NCI-H2227 (cell line): Measurements from ENCODE around the gene TIE1.

ENCODE experiments used
- DNase-seq: peaks from one replicate; lab custom pipeline; 2025; ENCODE audit not compliant: unreplicated experiment; lab: John Stamatoyannopoulos, UW

The TIE1 gene

GRCh38 chr1:43300378-43301094, at the start of gene TIE1:
Gene TIE1 (plus strand): TSS chr1:43300982. CDS start chr1:43301072, 90 bp downstream.
- no peak for DNase-seq

DNA sequence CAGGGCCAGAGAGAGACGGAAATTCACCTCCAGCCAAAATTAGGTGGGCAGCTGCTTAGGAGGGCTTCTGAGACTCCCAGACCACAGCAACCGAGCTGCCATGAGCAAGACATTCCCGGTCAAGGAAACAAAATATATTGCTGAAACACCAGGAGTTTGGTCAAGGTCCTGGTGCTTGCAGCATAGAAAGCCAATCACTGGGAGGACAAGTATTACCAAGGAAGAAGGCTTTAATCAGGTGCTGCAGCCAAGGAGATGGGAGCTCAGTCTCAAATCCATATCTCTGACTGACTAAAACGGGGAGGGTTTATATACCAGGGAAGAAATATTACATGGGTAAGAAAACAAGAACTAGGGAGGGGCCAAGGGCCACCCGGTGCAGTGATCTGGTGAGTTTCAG, 49.8 kb upstream of the TIE1 start:
- no peak for DNase-seq

DNA sequence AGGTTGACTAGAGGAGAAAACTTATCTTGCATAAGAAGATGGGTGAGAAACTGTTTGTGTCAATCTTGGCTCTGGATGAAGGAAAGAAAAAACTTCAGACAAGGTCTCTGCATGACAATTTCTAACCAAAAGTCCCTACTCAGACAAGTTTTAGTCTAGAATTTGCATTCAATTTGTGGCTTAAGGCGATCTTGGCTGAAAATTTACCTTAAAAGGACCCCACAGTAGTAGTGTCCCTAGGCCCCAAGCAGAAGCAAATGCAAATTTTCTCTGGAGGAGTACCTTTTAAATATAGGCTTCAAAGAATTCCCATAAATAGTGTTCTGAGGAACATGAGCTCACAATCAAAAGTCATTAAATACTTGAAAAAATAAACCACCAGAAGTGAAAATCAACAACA, 48.6 kb upstream of the TIE1 start:
- no peak for DNase-seq

DNA sequence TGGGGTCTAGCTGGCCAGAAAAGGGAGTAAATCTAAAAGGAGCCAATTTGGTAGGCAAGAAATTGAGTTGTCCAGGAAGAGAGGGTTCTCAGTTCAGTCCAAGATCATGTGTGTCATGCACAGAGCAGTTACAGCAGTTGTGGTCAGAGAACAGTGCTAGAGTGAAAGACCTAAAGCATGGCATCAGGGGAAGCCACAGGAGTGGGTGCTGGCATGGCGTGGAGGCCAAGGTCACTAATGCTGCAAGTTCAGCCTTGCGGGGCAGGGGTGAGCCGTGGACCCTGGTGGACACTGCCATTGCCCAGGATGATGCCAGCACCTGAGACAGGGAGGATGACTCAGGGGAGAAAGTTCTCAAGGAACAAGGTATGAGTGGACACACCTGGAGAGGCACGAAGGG, 47.6 kb upstream of the TIE1 start:
- no peak for DNase-seq

GRCh38 chr1:43253876-43254275, 46.9 kb upstream of the TIE1 start:
- no peak for DNase-seq

DNA sequence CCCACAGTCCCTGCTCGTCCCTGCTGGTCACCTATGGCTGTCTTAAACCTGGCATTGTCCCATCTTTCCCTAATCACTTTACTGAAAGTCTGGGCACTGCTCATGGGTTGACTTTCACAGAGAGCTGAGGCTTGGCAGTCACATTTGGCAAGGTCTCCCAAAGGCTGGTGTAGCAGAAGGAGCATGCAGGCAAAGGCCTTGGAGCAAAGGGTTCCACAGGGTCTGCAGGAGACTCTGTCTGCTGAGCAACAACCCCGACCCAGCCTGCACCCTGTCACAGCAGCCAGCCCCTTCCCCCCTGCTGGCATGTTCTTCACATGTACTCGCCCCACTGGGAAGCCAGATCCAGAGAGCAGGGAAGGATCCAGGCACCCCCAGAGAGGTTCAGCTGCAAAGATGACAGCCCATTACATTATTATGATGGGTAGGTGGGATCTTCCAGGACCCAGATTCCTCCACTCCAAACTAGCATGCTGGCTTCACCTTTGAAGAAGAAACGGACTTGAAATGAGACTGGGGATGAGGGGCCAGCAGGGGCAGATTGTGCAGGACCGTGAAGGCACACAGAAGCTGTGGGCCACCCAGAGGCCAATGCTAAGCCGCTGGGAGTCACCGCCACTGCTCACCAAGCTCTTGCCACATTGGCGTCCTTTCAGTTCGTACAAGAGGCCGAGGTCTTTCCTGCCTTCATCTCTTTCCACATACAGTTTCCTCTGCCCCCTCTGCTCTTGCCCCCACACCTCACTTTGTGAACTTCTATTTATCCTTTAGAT, 45.2 kb upstream of the TIE1 start:
- no peak for DNase-seq

GRCh38 chr1:43256675-43257570, 43.9 kb upstream of the TIE1 start:
- no peak for DNase-seq

GRCh38 chr1:43258370-43258769, 42.4 kb upstream of the TIE1 start:
- no peak for DNase-seq

- no peak for DNase-seq
Measured at GRCh38 chr1:43265431-43265830, 35.4 kb upstream of the TIE1 start.

- no peak for DNase-seq
Measured at GRCh38 chr1:43266881-43267280, 33.9 kb upstream of the TIE1 start.

GRCh38 chr1:43267291-43267805, 33.4 kb upstream of the TIE1 start:
- DNase-seq, result no peak

- DNase-seq, result no peak
Measured at GRCh38 chr1:43267818-43268425, 32.9 kb upstream of the TIE1 start.

- DNase-seq, result no peak
Measured at GRCh38 chr1:43269627-43270375, 31.0 kb upstream of the TIE1 start, which contains the start of gene TMEM125. Gene TMEM125 (plus strand): TSS chr1:43269983. CDS start chr1:43272723, 2,740 bp downstream.

DNA sequence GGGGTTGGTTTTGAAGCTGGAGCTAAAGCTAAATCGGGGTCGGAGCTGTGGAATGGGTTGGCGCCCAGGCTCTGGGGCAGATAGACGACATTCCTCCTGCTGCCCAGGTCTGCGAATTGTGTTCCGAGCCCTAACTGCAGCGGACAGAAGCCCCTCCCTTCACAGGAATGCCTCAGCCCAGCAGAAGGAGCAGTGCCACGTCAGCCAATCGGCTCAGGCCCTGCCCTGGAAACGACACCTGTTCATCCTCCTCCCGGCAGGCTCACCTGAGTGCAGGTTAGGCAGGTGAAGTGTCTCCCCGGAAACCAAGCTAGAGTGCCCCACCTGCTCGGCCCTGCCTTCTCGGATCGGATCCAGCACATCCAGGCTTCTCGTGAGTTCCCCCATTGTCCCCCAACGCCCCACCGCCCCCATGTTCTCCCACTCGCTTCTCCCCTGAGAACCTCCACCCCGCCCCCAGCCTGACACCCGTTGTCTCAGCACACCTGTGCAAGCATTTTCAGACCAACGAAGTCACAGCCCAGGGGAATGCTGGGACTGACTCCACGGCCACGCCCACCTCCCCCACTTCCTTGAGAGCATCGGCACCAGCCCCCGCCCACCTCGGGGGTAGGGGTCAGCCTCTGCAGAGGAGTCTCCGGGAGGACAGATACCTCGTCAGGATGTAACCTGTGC, 30.2 kb upstream of the TIE1 start:
- DNase-seq, result no peak

GRCh38 chr1:43271186-43272118, 29.3 kb upstream of the TIE1 start:
- no peak for DNase-seq

DNA sequence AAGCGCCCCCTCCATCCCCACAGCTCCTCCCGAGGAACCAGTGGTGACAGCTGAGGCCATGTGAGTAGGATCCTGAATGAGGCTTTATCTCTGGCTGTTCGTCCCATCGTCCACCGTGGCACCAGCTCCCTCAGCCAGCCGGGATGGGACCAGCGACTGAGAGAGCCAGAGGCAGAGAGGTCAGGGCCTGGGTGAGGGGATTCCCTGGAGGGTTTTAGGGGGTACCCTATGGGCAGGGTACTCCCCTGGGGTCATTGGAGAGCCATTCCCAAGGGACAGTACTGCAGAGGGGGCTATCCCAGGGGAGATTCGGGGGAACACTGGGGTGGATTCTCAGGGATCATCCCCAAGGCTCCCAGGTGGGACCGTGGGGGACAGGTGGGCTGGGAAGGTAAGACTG, 28.6 kb upstream of the TIE1 start:
- DNase-seq, result no peak

- no peak for DNase-seq
Measured at GRCh38 chr1:43272576-43273571, 27.9 kb upstream of the TIE1 start.
